Nephron progenitor cell (in vitro differentiated cells): ENCODE results near the gene CCDC85B.
"Not testable (repeated sequence)": the region's sequence is repeated elsewhere in the genome, so short reads cannot be mapped to it uniquely, and the experiment has no call there.

Experiments
- DNase-seq: peaks from one replicate; pipeline ENCODE4 v3.0.0; 2021
- H3K27ac Mint-ChIP-seq: 2 replicates; pipeline ENCODE4 v1.8.0; 2021; ENCODE audit warnings: mild to moderate bottlenecking, moderate library complexity, mixed read lengths
- H3K27me3 Mint-ChIP-seq: 2 replicates; pipeline ENCODE4 v1.8.0; 2021; ENCODE audit warnings: mild to moderate bottlenecking, low read depth, mixed read lengths; ENCODE audit not compliant: poor library complexity
- H3K36me3 Mint-ChIP-seq: 2 replicates; pipeline ENCODE4 v1.8.0; 2021; ENCODE audit warnings: low read depth, mixed read lengths
- H3K4me1 Mint-ChIP-seq: 2 replicates; pipeline ENCODE4 v1.8.0; 2021; ENCODE audit warnings: mixed read lengths
- H3K4me3 Mint-ChIP-seq: 2 replicates; pipeline ENCODE4 v1.8.0; 2021; ENCODE audit warnings: mild to moderate bottlenecking, moderate library complexity, mixed read lengths
- H3K9me3 Mint-ChIP-seq: 2 replicates; pipeline ENCODE4 v1.8.0; 2021; ENCODE audit warnings: mild to moderate bottlenecking, moderate library complexity, mixed read lengths
- TF ChIP-seq, protein P1 (sequence below): fragments of 200-600 bp; sonication (generic); IDR thresholded peaks from 2 replicates; pipeline ENCODE4 v1.5.0; 2021; ENCODE audit warnings: antibody characterized with exemption

CCDC85B gene

GRCh38 chr11:65887723-65888162 lies 2.7 kb upstream of the CCDC85B start:
- peaks cover 60% of the 10 kb centered on the region for H3K4me1 Mint-ChIP-seq
- H3K9me3 Mint-ChIP-seq: no peaks in the 10 kb centered on the region

GRCh38 chr11:65888163-65888814 lies 2.2 kb upstream of the CCDC85B start, which contains the start of gene FIBP:
Gene FIBP, minus strand, starts transcription at chr11:65888471. Its CDS starts 53 bp downstream, at chr11:65888418.
- Mint-ChIP-seq H3K4me1 (peaks cover 65% of the 10 kb centered on the region), H3K9me3 (no peaks in the 10 kb centered on the region), H3K27me3 (peaks cover 23% of the 10 kb centered on the region), H3K36me3 (peaks cover 28% of the 10 kb centered on the region), H3K4me3 (peak within 1 kb of the TSS; percentile 97), H3K27ac (peak within 1 kb of the TSS; percentile 99)
- TF ChIP-seq, protein P1, sequence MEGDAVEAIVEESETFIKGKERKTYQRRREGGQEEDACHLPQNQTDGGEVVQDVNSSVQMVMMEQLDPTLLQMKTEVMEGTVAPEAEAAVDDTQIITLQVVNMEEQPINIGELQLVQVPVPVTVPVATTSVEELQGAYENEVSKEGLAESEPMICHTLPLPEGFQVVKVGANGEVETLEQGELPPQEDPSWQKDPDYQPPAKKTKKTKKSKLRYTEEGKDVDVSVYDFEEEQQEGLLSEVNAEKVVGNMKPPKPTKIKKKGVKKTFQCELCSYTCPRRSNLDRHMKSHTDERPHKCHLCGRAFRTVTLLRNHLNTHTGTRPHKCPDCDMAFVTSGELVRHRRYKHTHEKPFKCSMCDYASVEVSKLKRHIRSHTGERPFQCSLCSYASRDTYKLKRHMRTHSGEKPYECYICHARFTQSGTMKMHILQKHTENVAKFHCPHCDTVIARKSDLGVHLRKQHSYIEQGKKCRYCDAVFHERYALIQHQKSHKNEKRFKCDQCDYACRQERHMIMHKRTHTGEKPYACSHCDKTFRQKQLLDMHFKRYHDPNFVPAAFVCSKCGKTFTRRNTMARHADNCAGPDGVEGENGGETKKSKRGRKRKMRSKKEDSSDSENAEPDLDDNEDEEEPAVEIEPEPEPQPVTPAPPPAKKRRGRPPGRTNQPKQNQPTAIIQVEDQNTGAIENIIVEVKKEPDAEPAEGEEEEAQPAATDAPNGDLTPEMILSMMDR: peak; percentile 81
- peak; percentile 98 for DNase-seq

More at GRCh38 chr11:65887723-65888162, 2.7 kb upstream of the CCDC85B start:
- TF ChIP-seq, protein P1: no peak
- Mint-ChIP-seq H3K4me3 (peak overlapping the region; percentile 97), H3K36me3 (peaks cover 28% of the 10 kb centered on the region), H3K27ac (peak overlapping the region; percentile 99), H3K27me3 (peaks cover 23% of the 10 kb centered on the region)
- DNase-seq: no peak

GRCh38 chr11:65891219-65892136 lies 1.0 kb downstream of the CCDC85B start:
- Mint-ChIP-seq H3K4me1 (peaks cover 60% of the 10 kb centered on the region), H3K9me3 (no peaks in the 10 kb centered on the region), H3K4me3 (peak overlapping the region; percentile 83), H3K27ac (no peak overlapping the region), H3K27me3 (peaks cover 37% of the 10 kb centered on the region), H3K36me3 (peaks cover 5% of the 10 kb centered on the region)
- TF ChIP-seq, protein P1: no peak
- DNase-seq: no peak

- H3K36me3 Mint-ChIP-seq, H3K27ac Mint-ChIP-seq, H3K9me3 Mint-ChIP-seq, DNase-seq: not testable (repeated sequence)
- Mint-ChIP-seq H3K27me3 (peaks cover 44% of the 10 kb centered on the region), H3K4me3 (peak overlapping the region; percentile 83), H3K4me1 (peaks cover 54% of the 10 kb centered on the region)
Measured at GRCh38 chr11:65892137-65892540, 1.7 kb downstream of the CCDC85B start.

DNA sequence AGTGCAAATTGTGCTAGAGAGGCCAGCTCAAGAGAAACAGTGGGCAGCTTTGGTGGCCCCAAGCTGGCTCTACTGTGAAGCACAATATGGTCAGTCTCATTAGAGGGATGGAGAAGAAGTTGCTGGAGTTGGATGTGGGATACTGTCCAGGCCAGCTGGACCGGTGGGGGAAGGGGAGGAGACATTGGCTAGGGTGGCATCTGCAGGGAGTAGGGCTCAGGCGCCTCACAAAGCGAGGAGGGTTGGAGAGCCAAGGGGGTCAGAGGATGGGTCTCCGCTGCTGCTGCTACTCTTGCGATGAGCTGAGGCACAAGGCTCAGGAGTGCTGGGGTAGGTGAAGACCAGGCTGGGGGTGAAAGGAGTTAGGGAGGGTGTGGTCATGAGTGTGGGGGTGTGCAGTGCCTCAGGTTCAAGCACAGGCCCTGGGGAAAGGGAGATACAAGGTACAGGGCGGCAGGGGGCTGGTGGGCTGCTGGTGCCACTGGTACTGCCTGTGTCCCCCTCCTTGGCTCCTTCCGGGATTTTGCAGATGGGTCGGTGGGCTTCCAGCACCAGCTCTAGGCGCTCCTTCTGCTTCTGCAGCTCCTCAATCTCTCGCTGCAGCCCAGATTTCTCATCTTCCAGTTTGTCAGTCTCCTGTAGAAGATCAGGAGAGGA lies 2.3 kb downstream of the CCDC85B start:
- TF ChIP-seq, protein P1: no peak
- no peaks in the 10 kb centered on the region for H3K36me3 Mint-ChIP-seq
- H3K9me3 Mint-ChIP-seq: no peaks in the 10 kb centered on the region
- H3K4me1 Mint-ChIP-seq: peaks cover 47% of the 10 kb centered on the region
- DNase-seq: no peak
- peaks cover 50% of the 10 kb centered on the region for H3K27me3 Mint-ChIP-seq
- H3K27ac Mint-ChIP-seq: no peak overlapping the region
- peak overlapping the region; percentile 83 for H3K4me3 Mint-ChIP-seq
